K562 (cell line): ENCODE results near the gene EVI5. TPM values are rescaled to one million over a fixed set of nuclear protein-coding genes. Genes with fewer than 3 reads are reported as not detected.
A peak's percentile ranks its signal among the peaks of the same experiment; 100 is the strongest.

Experiments
- ATAC-seq: fragments of 200-7000 bp; cut with Tn5 transposase; 3 replicates; pipeline ENCODE4 v1.9.1; 2020; ENCODE audit warnings: moderate library complexity
- BruUV-seq: library from RNA; stranded (reverse); fragments of 400-500 nt; replicated peaks from 2 replicates; lab custom pipeline; 2021; lab: Mats Ljungman, UMichigan
- CTCF ChIA-PET: fragments of 300-600 bp; formaldehyde crosslinking; extraction: SDS; loops from one replicate; lab custom pipeline; 2021; ENCODE audit warnings: low intra/inter-chr PET ratio; lab: Yijun Ruan, JAX
- POLR2A ChIA-PET: fragments of 300-600, 350-650 bp; sonication (Branson Sonifier 250); formaldehyde crosslinking; extraction: SDS; loops from one replicate; lab custom pipeline; 2021; ENCODE audit warnings: antibody characterized with exemption, inconsistent platforms; lab: Yijun Ruan, JAX
- DNase-seq, 4 experiments: peaks; one replicate each; pipeline versions ENCODE4 v3.0.0 to v3.0.0-alpha.2; 2011 to 2018; ENCODE audit warnings: low spot score in 3 of 4, mixed read lengths in 3 of 4; ENCODE audit errors: extremely low read depth in 1 of 4
- FAIRE-seq: peaks from 2 replicates; lab custom pipeline; 2011; peaks lifted over from hg19 to GRCh38; lab: Jason Lieb, UNC
- H2AFZ ChIP-seq: 2 replicates; pipeline ENCODE4 v1.6.0; 2011; ENCODE audit warnings: low read depth, low read length, control low read depth, inconsistent platforms
- H3K27ac ChIP-seq: fragments of 200-600 bp; 3 replicates; pipeline ENCODE4 v1.8.0; 2011; ENCODE audit warnings: low read depth, mild to moderate bottlenecking, control low read depth, inconsistent platforms, low read length, moderate library complexity, mixed read lengths; ENCODE audit errors: extremely low read depth
- H3K27me3 ChIP-seq, 2 experiments: fragments of 300-600 bp in 1 of 2; 2 replicates in 1 of 2; 3 replicates in 1 of 2; pipeline versions ENCODE4 v1.6.0 to v1.8.0; 2011; ENCODE audit warnings: inconsistent platforms in 2 of 2, low read length in 2 of 2, mild to moderate bottlenecking in 1 of 2, mixed read lengths in 1 of 2, moderate library complexity in 1 of 2; ENCODE audit not compliant: control insufficient read depth in 2 of 2, insufficient read depth in 2 of 2
- H3K36me3 ChIP-seq: fragments of 300-600 bp; 3 replicates; pipeline ENCODE4 v1.8.0; 2011; ENCODE audit warnings: mild to moderate bottlenecking, low read length, inconsistent platforms; ENCODE audit not compliant: control insufficient read depth, insufficient read depth
- H3K4me1 ChIP-seq, 2 experiments: fragments of 200-600 bp in 1 of 2; replicated peaks in 1 of 2; 2 replicates in 1 of 2; 3 replicates in 1 of 2; pipeline versions ENCODE4 v1.5.1 to v1.8.0; 2011; ENCODE audit warnings: inconsistent platforms in 2 of 2, low read length in 2 of 2, mild to moderate bottlenecking in 1 of 2, mixed read lengths in 1 of 2, moderate library complexity in 1 of 2; ENCODE audit not compliant: control insufficient read depth in 2 of 2, insufficient read depth in 2 of 2
- H3K4me2 ChIP-seq: 2 replicates; pipeline ENCODE4 v1.6.1; 2011; ENCODE audit warnings: low read length, control low read depth, inconsistent platforms, mixed read lengths; ENCODE audit not compliant: insufficient read depth
- H3K4me3 ChIP-seq: fragments of 200-600 bp; sonication (generic), shearing (Covaris generic); 2 replicates; pipeline ENCODE4 v1.5.1; 2016; ENCODE audit warnings: control low read depth, inconsistent platforms
- H3K79me2 ChIP-seq: fragments of 200-600 bp; 3 replicates; pipeline ENCODE4 v1.8.0; 2011; ENCODE audit warnings: low read length, inconsistent platforms; ENCODE audit not compliant: control insufficient read depth, insufficient read depth
- H3K9ac ChIP-seq, 2 experiments: 2 replicates each; pipeline versions ENCODE4 v1.6.0 to v1.6.1; 2011; ENCODE audit warnings: low read depth in 2 of 2, low read length in 2 of 2, control low read depth in 1 of 2, inconsistent platforms in 1 of 2, mild to moderate bottlenecking in 1 of 2, mixed read lengths in 1 of 2; ENCODE audit not compliant: insufficient read depth in 1 of 2
- H3K9me1 ChIP-seq: one replicate; pipeline ENCODE4 v1.6.0; 2011; ENCODE audit warnings: inconsistent platforms, mild to moderate bottlenecking, low read length, moderate library complexity; ENCODE audit not compliant: control insufficient read depth, insufficient read depth
- H3K9me3 ChIP-seq: replicated peaks from 2 replicates; pipeline ENCODE4 v1.5.1; 2011; ENCODE audit warnings: low read depth, low read length, inconsistent platforms; ENCODE audit not compliant: control insufficient read depth, insufficient read depth
- H4K20me1 ChIP-seq: replicated peaks from 2 replicates; pipeline ENCODE4 v1.6.1; 2011; ENCODE audit warnings: low read length, inconsistent platforms, mixed read lengths; ENCODE audit not compliant: control insufficient read depth, insufficient read depth
- FOXP4 ChIP-seq: sonication (generic); formaldehyde crosslinking; IDR thresholded peaks from 2 replicates; pipeline ENCODE4 v1.8.0; 2022; ENCODE audit warnings: mild to moderate bottlenecking, missing genetic modification reagents, borderline replicate concordance
- HDAC2 ChIP-seq: fragments of 450-650 bp; IDR thresholded peaks from 2 replicates; pipeline ENCODE4 v1.6.1; 2016; ENCODE audit warnings: mild to moderate bottlenecking
- HMG20A ChIP-seq: fragments of 450-650 bp; formaldehyde crosslinking; conservative IDR thresholded peaks from 2 replicates; pipeline ENCODE4 v1.4.0; 2020; ENCODE audit warnings: mild to moderate bottlenecking, mixed read lengths
- HNRNPLL ChIP-seq: fragments of 200-400 bp; formaldehyde crosslinking; IDR thresholded peaks from 2 replicates; pipeline ENCODE4 v1.6.1; 2017; ENCODE audit warnings: low read length, low read depth, mild to moderate bottlenecking; ENCODE audit not compliant: poor library complexity, severe bottlenecking
- JUN ChIP-seq, 2 experiments: sonication (generic) in 1 of 2; formaldehyde crosslinking in 1 of 2; IDR thresholded peaks; 2 replicates each; pipeline versions ENCODE4 v1.6.1 to v1.8.0; 2012 to 2022; ENCODE audit warnings: borderline replicate concordance in 2 of 2, mild to moderate bottlenecking in 2 of 2, improper control_type of control experiment in 1 of 2, low read depth in 1 of 2, low read length in 1 of 2, missing genetic modification reagents in 1 of 2
- JUND ChIP-seq, 2 experiments: IDR thresholded peaks; 2 replicates in 1 of 2; 3 replicates in 1 of 2; pipeline ENCODE4 v1.6.1; 2011; ENCODE audit warnings: borderline replicate concordance in 2 of 2, low read depth in 2 of 2, low read length in 2 of 2, improper control_type of control experiment in 1 of 2, missing biosample characterization in 1 of 2, missing genetic modification characterization in 1 of 2, missing genetic modification reagents in 1 of 2
- KDM5B ChIP-seq: fragments of 200-600 bp; sonication (generic); IDR thresholded peaks from 2 replicates; pipeline ENCODE4 v1.6.1; 2012; ENCODE audit warnings: low read depth, mild to moderate bottlenecking, moderate library complexity, low read length, control low read depth, inconsistent platforms; ENCODE audit not compliant: insufficient replicate concordance
- LEF1 ChIP-seq: fragments of 450-650 bp; IDR thresholded peaks from 2 replicates; pipeline ENCODE4 v1.6.1; 2016; ENCODE audit warnings: mild to moderate bottlenecking
- MYNN ChIP-seq, 2 experiments: sonication (generic); formaldehyde crosslinking in 1 of 2; IDR thresholded peaks; 2 replicates each; pipeline versions ENCODE4 v1.5.0 to v1.6.1; 2016 to 2020; ENCODE audit warnings: antibody characterized with exemption in 1 of 2, missing genetic modification reagents in 1 of 2
- RBM34 ChIP-seq: fragments of 200-400 bp; formaldehyde crosslinking; IDR thresholded peaks from 2 replicates; pipeline ENCODE4 v1.6.1; 2018; ENCODE audit warnings: low read length, borderline replicate concordance; ENCODE audit not compliant: insufficient read depth
- RCOR1 ChIP-seq, 2 experiments: IDR thresholded peaks; 2 replicates each; pipeline ENCODE4 v1.6.1; 2012; ENCODE audit warnings: low read depth in 2 of 2, low read length in 2 of 2, borderline replicate concordance in 1 of 2, improper control_type of control experiment in 1 of 2
- SAFB2 ChIP-seq: fragments of 200-400 bp; formaldehyde crosslinking; IDR thresholded peaks from 2 replicates; pipeline ENCODE4 v1.6.1; 2018; ENCODE audit warnings: borderline replicate concordance, low read length, low read depth, moderate library complexity; ENCODE audit not compliant: severe bottlenecking
- SIX5 ChIP-seq, 2 experiments: IDR thresholded peaks; 2 replicates each; pipeline ENCODE4 v1.6.1; 2011; ENCODE audit warnings: low read length in 2 of 2, borderline replicate concordance in 1 of 2, low read depth in 1 of 2, mild to moderate bottlenecking in 1 of 2, moderate library complexity in 1 of 2; ENCODE audit not compliant: insufficient read depth in 1 of 2
- TARDBP ChIP-seq: fragments of 450-650 bp; IDR thresholded peaks from 2 replicates; pipeline ENCODE4 v1.6.1; 2016
- U2AF2 ChIP-seq: fragments of 200-400 bp; formaldehyde crosslinking; optimal IDR thresholded peaks from 2 replicates; pipeline ENCODE3; 2017; ENCODE audit warnings: low read depth, mild to moderate bottlenecking, low read length
- ZBTB8A ChIP-seq: fragments of 450-650 bp; IDR thresholded peaks from 2 replicates; pipeline ENCODE4 v1.6.1; 2018; ENCODE audit warnings: mild to moderate bottlenecking, moderate library complexity; ENCODE audit not compliant: partially characterized antibody
- ZNF175 ChIP-seq: fragments of 200-800 bp; sonication (Bioruptor generic); IDR thresholded peaks from 2 replicates; pipeline ENCODE4 v1.6.1; 2016; ENCODE audit warnings: low read depth, mild to moderate bottlenecking, missing genetic modification characterization, missing compliant biosample characterization
- ZNF444 ChIP-seq: fragments of 250-450 bp; sonication (Bioruptor Pico); IDR thresholded peaks from 2 replicates; pipeline ENCODE4 v1.4.0; 2020; ENCODE audit warnings: mild to moderate bottlenecking, moderate library complexity
- ZNF785 ChIP-seq: fragments of 250-450 bp; sonication (Bioruptor Pico); IDR thresholded peaks from 2 replicates; pipeline ENCODE4 v1.4.0; 2020; ENCODE audit warnings: mild to moderate bottlenecking
- WGBS: fragments of 100-300 bp; shearing (Covaris generic); methylation state at CpG from one replicate; pipeline ENCODE4 v1.1.6; 2016; ENCODE audit warnings: low coverage, mixed read lengths; ENCODE audit not compliant: insufficient coverage; ENCODE audit errors: missing lambda C conversion rate; 5-methylcytosine and 5-hydroxymethylcytosine counted together
- in situ Hi-C: fragments of 300-500 bp; cut with MboI; formaldehyde crosslinking; loops from 4 replicates; pipeline ENCODE4 v1.15.0; 2018; ENCODE audit warnings: inconsistent platforms, mixed read lengths
- intact Hi-C: fragments of 100-400 bp; cut with micrococcal nuclease; formaldehyde crosslinking; loops from 2 replicates; pipeline ENCODE4 v1.14.2; 2022
- polyA plus RNA-seq, 8 experiments: library from polyadenylated mRNA; depleted of rRNA in 4 of 8; stranded (reverse) in 5 of 8; unstranded in 3 of 8; fragments of >200 nt; fragmentation: Nextera tagmentation in 2 of 8; fragmentation: Illumina TruSeq in 1 of 8; extraction: Ambion mirVana in 2 of 8; extraction: Trizol in 1 of 8; gene quantifications; 2 replicates each; pipeline versions ENCODE4 v1.2.1 to v1.2.3, GENCODE V29; 2011 to 2014; ENCODE audit warnings: inconsistent platforms in 1 of 8, missing spikeins in 1 of 8
- total RNA-seq, 7 experiments: library from RNA; depleted of rRNA in 6 of 7; stranded (reverse); fragments of >200 nt in 6 of 7; fragmentation: Illumina TruSeq in 2 of 7; extraction: Trizol in 2 of 7; gene quantifications; 2 replicates each; pipeline versions ENCODE4 v1.2.1 to v1.2.3, GENCODE V29; 2011 to 2021; ENCODE audit warnings: low replicate concordance in 1 of 7

The EVI5 gene
- total and polyA plus RNA-seq, 9 of the 15 experiments (the other 6 are each of a cell fraction or from before 2014, with no cell fraction given), result 1.7 to 50.1 (median 13.7) TPM

- intact Hi-C loops (no loop called here), in situ Hi-C loops (no loop called here)
- Histone ChIP-seq H3K4me2 (peak overlapping the region; percentile 78), H3K36me3 (no peaks in the 10 kb centered on the region), H3K9me3 (no peaks in the 10 kb centered on the region), H4K20me1 (no peaks in the 10 kb centered on the region), H3K79me2 (no peaks in the 10 kb centered on the region), H3K4me3 (peak overlapping the region; percentile 8; the same call in 1 of the 2 replicates), H3K27ac (peak overlapping the region; percentile 71), H2AFZ (peak overlapping the region; percentile 92), H3K9me1 (no peaks in the 10 kb centered on the region), H3K4me1 (peaks cover 11 to 21% of the 10 kb centered on the region in 2 experiments; a peak in 4 of 5 replicates), H3K27me3 (no peaks in the 10 kb centered on the region), H3K9ac (peak overlapping the region in 1 of 2 experiments; percentile 60; a peak in 2 of 4 replicates)
- WGBS, result 8% methylated on average over 7 of the region's 7 CpGs
- DNase-seq, result peak in 2 of 4 experiments; percentile 17 to 32
- FAIRE-seq, result no peak
- ChIA-PET POLR2A (interaction anchor here (0.6 to 3.2 kb wide), 6 partner anchors 13 to 260 kb away, joined by 3 to 15 read pairs (median 8); partner anchors contain the start of gene RPL5), CTCF (no interaction called here)
- ATAC-seq, result peak; percentile 60
- BruUV-seq, result TSS peak; percentile 89
- TF ChIP-seq HMG20A, result no peak
- peak; percentile 33; the same call in 1 of the 2 replicates for TF ChIP-seq HDAC2
- TF ChIP-seq JUN (IDR thresholded peaks at IDR 0.05; ENCODE audit: borderline replicate concordance, low read depth, low read length), result peak; percentile 25; the same call in 1 of the 2 replicates
- TF ChIP-seq JUN (CRISPR knock-in tag; IDR thresholded peaks at IDR 0.05; ENCODE audit: borderline replicate concordance), result no peak
- TF ChIP-seq HNRNPLL, result no peak
- no peak for TF ChIP-seq ZBTB8A
- no peak for TF ChIP-seq LEF1
- 0 out of 2 replicates have a peak, but pooled peaks have one; percentile 19 for TF ChIP-seq JUND (IDR thresholded peaks at IDR 0.05; ENCODE audit: borderline replicate concordance, low read depth, low read length)
- no peak for TF ChIP-seq JUND (tag; IDR thresholded peaks at IDR 0.05; ENCODE audit: borderline replicate concordance, low read depth, low read length)
- TF ChIP-seq RCOR1 (IDR thresholded peaks at IDR 0.05; ENCODE audit: borderline replicate concordance in 1 of 2, low read depth in 2 of 2, low read length in 2 of 2), result peak in 1 of 2 experiments; percentile 7; a peak in 1 of 4 replicates
- TF ChIP-seq MYNN (IDR thresholded peaks at IDR 0.05), result peak; percentile 100
- TF ChIP-seq MYNN (CRISPR knock-in tag; IDR thresholded peaks at IDR 0.05), result peak; percentile 93
- TF ChIP-seq ZNF175, result no peak
- no peak for TF ChIP-seq FOXP4 (CRISPR knock-in tag)
- no peak for TF ChIP-seq ZNF785 (CRISPR knock-in tag)
- no peak for TF ChIP-seq ZNF444 (CRISPR knock-in tag)
- TF ChIP-seq TARDBP, result no peak
- no peak for TF ChIP-seq RBM34
- TF ChIP-seq U2AF2, result no peak
- peak; percentile 45 for TF ChIP-seq KDM5B
- no peak for TF ChIP-seq SAFB2
- no peak for TF ChIP-seq SIX5 (IDR thresholded peaks at IDR 0.05; ENCODE audit: borderline replicate concordance in 1 of 2, insufficient read depth in 1 of 2, low read depth in 1 of 2, low read length in 2 of 2)
These were observed 6.7 kb upstream of the EVI5 start for GRCh38 chr1:92791487-92792066.
